Coronary artery (tissue), 2 donors: ENCODE measurements around the gene BSPRY.
"Not testable (repeated sequence)": the region's sequence is repeated elsewhere in the genome, so short reads cannot be mapped to it uniquely, and the experiment has no call there.

Experiments used
- DNase-seq: peaks from one replicate; pipeline ENCODE4 v3.0.0-alpha.2; 2017; ENCODE audit warnings: low spot score
- H3K27ac ChIP-seq, 2 donors: fragments of 200-600 bp; sonication (generic); one replicate each; pipeline ENCODE4 v1.5.1; 2016 to 2019
- H3K4me3 ChIP-seq: fragments of 200-600 bp; sonication (generic); 2 replicates; pipeline ENCODE4 v1.5.1; 2016; ENCODE audit warnings: mild to moderate bottlenecking, moderate library complexity
- CTCF ChIP-seq: fragments of 200-600 bp; sonication (generic); IDR thresholded peaks from one replicate; pipeline ENCODE4 v1.5.1; 2019; ENCODE audit warnings: antibody characterized with exemption

Gene BSPRY

DNA sequence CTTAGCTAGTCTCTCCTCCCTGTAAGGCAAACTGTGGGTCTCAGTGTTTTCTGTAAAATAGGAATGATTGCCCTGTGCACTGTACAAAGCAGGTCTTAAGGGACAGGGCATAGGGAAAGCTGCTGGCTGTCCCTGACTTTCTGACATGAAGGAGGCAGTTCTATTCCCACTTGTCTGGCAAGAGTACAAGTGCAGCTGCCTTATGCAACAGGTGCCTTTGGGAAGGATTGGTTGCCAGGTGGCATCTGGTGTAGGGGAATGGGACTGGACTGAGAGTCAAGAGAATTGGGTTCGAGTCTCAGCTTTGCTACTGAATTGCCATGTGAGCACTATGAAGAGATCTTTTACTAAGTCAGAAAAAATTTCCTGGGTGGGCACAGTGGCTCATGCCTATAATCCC is 10.0 kb downstream of the BSPRY start:
- Histone ChIP-seq H3K4me3 (no peak overlapping the region), H3K27ac (no peak overlapping the region)
- no peak for DNase-seq
- TF ChIP-seq CTCF, result no peak

DNA sequence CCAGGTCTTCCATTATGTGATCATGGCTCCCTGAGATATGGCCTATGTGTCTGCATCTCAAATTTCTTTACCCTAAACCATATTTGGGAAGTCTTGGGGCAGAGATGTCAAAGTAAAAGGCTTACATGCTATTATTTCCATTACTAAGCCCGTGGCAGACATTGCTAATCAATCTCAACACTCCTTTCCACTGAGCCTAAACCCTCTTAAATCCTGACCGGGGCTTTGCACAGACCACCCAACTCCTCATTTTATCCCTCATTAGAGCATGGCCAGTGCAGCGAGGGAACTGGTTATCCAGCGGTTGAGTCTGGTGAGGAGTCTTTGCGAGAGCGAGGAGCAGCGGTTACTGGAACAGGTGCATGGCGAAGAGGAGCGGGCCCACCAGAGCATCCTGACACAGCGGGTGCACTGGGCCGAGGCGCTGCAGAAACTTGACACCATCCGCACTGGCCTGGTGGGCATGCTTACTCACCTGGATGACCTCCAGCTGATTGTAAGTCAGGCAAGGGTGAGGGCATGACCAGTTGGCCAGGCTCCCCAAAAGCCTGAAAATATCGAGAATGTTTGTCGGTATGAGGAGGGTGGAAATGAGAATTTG is 11.0 kb downstream of the BSPRY start:
- no peak for DNase-seq
- H3K27ac ChIP-seq, result no peak overlapping the region
- TF ChIP-seq CTCF, result no peak
- no peak overlapping the region for H3K4me3 ChIP-seq

DNA sequence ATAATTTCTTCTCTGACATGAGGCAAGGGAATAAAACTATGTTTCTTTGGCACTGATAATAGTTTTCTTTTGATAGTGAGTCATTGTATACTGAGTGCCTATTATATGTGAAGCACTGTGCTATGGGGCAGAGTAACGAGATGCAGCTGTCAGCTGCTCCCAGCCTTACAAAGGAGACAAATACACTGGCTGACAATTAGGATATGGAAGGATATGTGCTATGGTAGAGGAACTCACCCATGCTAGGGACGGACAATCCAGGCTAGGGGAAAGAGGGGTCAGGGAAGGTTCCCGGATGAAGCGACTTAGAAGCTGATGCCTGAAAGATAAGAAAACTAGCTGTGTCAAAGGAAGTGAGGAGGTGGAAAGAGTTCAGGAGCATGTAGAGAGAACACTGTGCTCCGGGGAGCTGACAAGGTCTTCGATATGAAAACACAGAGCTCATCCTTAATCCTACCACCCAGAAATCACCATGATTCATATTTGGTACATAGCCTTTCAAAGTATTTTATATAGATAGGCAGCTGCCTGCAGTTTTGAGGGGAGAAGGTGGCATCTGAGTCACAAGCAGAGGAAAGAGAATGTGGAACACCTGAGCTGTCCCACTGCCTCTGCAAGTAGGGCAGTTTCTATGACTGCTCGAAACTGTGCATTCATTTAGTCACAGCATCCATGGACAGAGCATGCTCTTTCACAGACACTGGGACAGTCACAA is 12.1 kb downstream of the BSPRY start:
- no peak for TF ChIP-seq CTCF
- H3K4me3 ChIP-seq, result no peak overlapping the region
- DNase-seq, result no peak

GRCh38 chr9:113363336-113363735 is 14.0 kb downstream of the BSPRY start:
- H3K4me3 ChIP-seq, result no peak overlapping the region
- no peak for DNase-seq
- no peak for TF ChIP-seq CTCF
- no peak overlapping the region for H3K27ac ChIP-seq

More for the DNA sequence above, 12.1 kb downstream of the BSPRY start:
- H3K27ac ChIP-seq, result no peak overlapping the region

DNA sequence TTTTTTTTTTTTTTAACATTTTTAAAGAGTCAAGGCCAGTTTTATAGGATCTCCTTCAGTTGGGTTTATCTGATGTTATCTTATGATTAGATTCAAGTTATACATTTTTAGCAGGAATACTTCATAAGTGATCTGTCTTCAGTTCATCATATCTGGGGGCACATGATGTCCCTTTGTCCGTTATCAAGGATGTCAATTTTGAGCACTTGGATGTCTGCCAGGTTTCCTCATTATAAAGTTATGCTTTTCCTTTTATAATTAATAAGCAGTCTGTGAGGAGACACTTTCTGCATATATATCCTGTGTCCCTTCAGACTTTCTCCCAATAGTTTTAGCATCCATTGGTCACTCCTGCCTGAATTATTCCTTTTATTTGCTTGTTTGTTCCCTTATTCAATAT is 15.6 kb downstream of the BSPRY start:
- no peak for TF ChIP-seq CTCF
- Histone ChIP-seq H3K4me3 (no peak overlapping the region), H3K27ac (no peak overlapping the region)
- no peak for DNase-seq

GRCh38 chr9:113365652-113366051 is 16.3 kb downstream of the BSPRY start:
- not testable (repeated sequence) for H3K27ac ChIP-seq, DNase-seq, H3K4me3 ChIP-seq

DNA sequence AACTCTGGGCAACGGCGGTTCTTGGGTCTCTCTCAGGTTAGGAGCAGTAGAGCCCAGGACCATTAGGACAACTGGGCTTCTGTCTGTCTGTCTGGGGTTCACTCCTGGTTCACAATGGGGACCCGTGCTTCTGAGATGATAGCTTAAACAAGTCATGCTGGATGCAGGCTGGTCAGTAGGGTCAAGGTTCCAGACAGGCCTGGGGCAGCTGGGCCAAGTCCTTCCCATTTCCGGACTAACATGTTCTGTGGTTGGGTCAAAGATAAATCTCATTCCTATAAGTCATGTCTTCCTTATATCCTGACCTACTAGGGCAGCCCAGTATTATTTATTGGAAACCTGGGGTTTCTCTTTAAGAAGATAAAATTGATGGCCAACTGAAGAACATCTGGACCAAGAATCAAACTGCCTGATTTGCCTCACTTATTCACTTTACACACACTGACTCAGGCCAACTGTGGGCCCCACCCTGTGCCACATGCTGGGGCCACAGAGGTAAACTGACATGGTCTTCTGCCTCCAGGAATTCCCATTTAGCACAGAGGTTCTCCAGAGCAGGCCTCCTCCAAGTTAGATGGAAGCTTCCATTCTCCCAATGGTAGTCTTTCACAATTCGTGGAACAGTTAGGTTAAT is 19.1 kb downstream of the BSPRY start:
- no peak for DNase-seq
- H3K4me3 ChIP-seq, result no peak overlapping the region

More for the DNA sequence above, 19.1 kb downstream of the BSPRY start:
- no peak for TF ChIP-seq CTCF
- no peak overlapping the region for H3K27ac ChIP-seq
